BJ (cell line): ENCODE measurements around the gene ATF3. TPM values are rescaled to one million over a fixed set of nuclear protein-coding genes. Genes with fewer than 3 reads are reported as not detected.

Experiments
- CTCF ChIA-PET: fragments of 350-600 bp; formaldehyde crosslinking; extraction: SDS; loops from one replicate; lab custom pipeline; 2021; ENCODE audit warnings: antibody characterized with exemption, inconsistent platforms; lab: Yijun Ruan, JAX
- POLR2A ChIA-PET: fragments of 300-600 bp; sonication (Branson Sonifier 250); formaldehyde crosslinking; extraction: SDS; loops from one replicate; lab custom pipeline; 2021; ENCODE audit warnings: antibody characterized with exemption; lab: Charles Lee
- DNase-seq: peaks from one replicate; pipeline ENCODE4 v3.0.0-alpha.2; 2011; ENCODE audit warnings: low read depth
- H3K27me3 ChIP-seq: 2 replicates; pipeline ENCODE4 v1.6.0; 2011; ENCODE audit warnings: low read length; ENCODE audit not compliant: control insufficient read depth, insufficient read depth
- H3K36me3 ChIP-seq: 2 replicates; pipeline ENCODE4 v1.5.1; 2011; ENCODE audit warnings: low read length; ENCODE audit not compliant: control insufficient read depth, insufficient read depth
- H3K4me3 ChIP-seq: 2 replicates; pipeline ENCODE4 v1.5.1; 2011; ENCODE audit warnings: low read depth, mild to moderate bottlenecking, control low read depth, low read length
- polyA plus RNA-seq: library from polyadenylated mRNA; depleted of rRNA; stranded (reverse); fragments of >200 nt; gene quantifications from 2 replicates; pipeline ENCODE4 v1.2.3, GENCODE V29; 2011
- TF ChIP-seq, protein P1 (sequence below): IDR thresholded peaks from 2 replicates; pipeline ENCODE4 v1.5.1; 2011; ENCODE audit warnings: low read depth, mild to moderate bottlenecking, control low read depth, inconsistent platforms, low read length, moderate library complexity; ENCODE audit not compliant: insufficient read depth

ATF3 gene
- polyA plus RNA-seq, 1 experiment, result 5.6 TPM

DNA sequence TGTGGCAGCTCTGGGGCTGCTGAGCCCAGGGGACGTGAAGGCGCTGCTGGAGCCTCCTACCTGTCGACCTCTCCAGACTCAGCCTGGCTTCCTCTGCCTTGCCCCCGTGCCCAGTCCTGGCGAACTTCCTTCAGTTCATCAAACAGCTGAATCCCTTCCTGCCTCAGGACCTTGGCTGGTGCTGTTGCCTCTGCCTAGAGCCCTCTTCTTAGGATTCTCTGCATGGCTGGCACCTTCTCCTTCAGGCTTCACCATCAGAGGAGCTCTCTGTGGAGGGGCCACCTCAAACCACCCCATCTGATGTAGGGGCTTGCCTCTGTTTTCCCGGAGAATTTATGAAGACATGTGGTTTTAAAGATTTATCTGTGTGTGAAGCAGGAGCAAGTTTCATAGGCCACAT, 23.4 kb upstream of the ATF3 start:
- H3K36me3 ChIP-seq, result no peaks in the 10 kb centered on the region
- CTCF ChIA-PET, result no interaction called here
- H3K27me3 ChIP-seq, result peaks cover 17% of the 10 kb centered on the region
- POLR2A ChIA-PET, result no interaction called here
- TF ChIP-seq, protein P1, sequence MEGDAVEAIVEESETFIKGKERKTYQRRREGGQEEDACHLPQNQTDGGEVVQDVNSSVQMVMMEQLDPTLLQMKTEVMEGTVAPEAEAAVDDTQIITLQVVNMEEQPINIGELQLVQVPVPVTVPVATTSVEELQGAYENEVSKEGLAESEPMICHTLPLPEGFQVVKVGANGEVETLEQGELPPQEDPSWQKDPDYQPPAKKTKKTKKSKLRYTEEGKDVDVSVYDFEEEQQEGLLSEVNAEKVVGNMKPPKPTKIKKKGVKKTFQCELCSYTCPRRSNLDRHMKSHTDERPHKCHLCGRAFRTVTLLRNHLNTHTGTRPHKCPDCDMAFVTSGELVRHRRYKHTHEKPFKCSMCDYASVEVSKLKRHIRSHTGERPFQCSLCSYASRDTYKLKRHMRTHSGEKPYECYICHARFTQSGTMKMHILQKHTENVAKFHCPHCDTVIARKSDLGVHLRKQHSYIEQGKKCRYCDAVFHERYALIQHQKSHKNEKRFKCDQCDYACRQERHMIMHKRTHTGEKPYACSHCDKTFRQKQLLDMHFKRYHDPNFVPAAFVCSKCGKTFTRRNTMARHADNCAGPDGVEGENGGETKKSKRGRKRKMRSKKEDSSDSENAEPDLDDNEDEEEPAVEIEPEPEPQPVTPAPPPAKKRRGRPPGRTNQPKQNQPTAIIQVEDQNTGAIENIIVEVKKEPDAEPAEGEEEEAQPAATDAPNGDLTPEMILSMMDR, result no peak
- DNase-seq, result no peak
- H3K4me3 ChIP-seq, result no peak overlapping the region

DNA sequence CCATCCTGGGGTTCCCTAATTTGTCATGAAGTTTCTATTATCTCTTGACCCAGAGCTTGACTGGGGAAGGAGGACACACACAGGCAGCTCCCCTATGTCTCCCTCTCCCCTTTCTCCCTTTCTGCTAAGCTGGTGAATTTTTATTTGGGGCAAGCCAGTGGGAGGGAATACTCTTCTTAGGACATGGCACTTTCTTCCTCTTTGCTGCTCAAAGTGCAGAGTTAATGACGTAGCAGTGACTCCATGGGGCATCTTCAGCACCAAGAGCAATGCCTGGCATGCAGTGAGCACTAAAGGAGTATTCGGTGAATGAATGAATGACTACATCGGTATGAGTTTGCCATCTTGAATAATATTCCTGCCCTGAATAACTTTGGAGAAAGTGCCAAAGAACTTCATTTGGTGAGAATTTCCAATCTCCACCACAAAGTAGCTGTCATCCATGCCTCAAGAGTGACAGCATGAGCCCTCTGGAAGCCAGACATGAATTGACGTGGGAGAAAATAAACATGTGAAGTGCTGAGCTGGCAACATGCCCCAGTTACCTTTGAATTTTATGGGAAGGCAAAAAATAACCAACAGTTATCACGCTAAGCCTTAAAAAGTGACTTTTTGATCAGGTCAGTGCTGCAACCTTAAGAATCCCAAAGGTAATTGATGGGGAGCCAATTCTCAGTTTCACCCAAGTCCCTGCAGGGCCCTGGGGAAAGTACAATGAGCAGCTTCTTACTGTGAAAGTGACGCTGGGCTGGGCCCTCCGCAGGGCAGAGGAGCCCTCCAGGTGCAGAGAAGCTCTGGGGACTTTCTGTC, 22.1 kb upstream of the ATF3 start:
- H3K27me3 ChIP-seq, result peaks cover 21% of the 10 kb centered on the region
- ChIA-PET POLR2A (no interaction called here), CTCF (interaction anchor here (1.0 kb wide), 1 partner anchor 79 kb away, joined by 4 read pairs; no protein-coding TSS in a partner anchor)
- TF ChIP-seq, protein P1, result no peak
- DNase-seq, result no peak
- H3K36me3 ChIP-seq, result no peaks in the 10 kb centered on the region
- no peak overlapping the region for H3K4me3 ChIP-seq

DNA sequence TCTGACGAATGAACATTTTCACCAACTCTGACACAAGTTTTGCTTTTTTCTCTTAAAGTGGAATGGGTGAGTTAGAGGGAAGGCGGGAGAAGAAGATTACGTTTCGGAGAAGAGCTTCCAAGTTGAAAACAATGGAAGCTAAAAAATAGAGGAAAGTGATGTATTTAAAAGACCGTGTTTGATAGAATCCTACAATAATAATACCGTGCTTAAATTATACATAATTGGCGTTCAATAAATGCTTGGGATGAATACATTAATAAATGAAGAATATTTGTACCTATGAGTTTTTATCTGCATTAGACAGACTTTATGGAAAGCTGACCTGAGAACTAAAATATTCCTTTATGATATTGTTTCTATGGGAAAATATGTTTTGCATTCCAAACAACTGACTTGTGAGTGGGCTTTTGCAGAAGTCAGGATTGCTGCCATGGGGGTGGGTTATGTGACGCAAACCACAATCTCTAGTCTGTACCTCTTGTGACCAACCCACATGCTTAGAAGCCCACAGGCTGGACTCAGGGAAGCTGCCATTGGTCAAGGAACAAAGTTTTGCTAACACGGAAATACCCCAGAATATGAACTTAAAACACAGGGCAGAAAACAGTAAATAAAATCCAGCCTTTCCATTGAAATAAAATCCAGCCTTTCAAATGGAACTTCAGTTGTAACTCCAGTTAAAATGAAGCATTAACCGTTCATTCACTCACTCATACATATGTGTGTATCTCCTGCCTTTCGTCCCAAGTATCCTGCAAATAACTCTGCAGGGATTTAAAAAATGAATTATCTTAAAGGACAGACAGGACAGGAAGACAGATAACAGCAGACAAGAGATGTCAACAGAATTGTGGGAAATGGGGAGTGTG, 21.3 kb upstream of the ATF3 start:
- ChIA-PET POLR2A (no interaction called here), CTCF (interaction anchor here (1.0 kb wide), 1 partner anchor 78 kb away, joined by 4 read pairs; no protein-coding TSS in a partner anchor)
- Histone ChIP-seq H3K36me3 (no peaks in the 10 kb centered on the region), H3K4me3 (no peak overlapping the region), H3K27me3 (peaks cover 21% of the 10 kb centered on the region)
- TF ChIP-seq, protein P1, result no peak
- DNase-seq, result no peak

DNA sequence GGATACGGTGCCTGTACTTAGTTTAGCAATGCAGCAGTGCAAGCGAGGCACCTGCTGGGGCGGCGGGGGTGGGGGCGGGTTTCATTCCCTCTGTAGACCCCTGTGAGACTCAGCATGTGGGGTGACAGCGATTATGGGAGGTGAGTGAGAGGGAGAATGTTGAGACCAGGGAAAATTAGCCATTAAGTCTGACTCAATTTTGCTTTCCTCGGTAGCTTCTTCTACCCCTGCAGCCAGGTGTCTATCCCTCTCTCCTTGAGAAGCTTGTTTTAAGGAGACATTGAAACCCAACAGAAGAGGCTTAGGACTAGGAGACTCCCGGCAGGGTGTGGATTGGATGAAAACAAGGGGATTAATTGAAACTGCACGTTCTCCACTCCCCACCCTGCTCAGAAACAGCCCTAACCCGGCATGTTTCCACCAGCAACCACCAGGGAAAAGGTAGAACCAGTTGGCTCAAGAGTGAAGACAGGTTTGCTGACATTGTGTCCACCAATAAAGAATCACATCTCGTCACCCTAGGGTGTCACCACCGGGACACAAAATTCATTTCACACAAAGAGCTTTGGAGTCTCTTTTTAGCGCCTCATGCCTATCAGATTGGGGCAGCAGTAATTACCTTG, 20.6 kb upstream of the ATF3 start:
- TF ChIP-seq, protein P1, result no peak
- peaks cover 20% of the 10 kb centered on the region for H3K27me3 ChIP-seq
- POLR2A ChIA-PET, result no interaction called here
- CTCF ChIA-PET, result interaction anchor here (0.6 kb wide), 1 partner anchor 169 kb away, joined by 4 read pairs; no protein-coding TSS in a partner anchor
- no peak for DNase-seq
- H3K36me3 ChIP-seq, result no peaks in the 10 kb centered on the region
- no peak overlapping the region for H3K4me3 ChIP-seq

DNA sequence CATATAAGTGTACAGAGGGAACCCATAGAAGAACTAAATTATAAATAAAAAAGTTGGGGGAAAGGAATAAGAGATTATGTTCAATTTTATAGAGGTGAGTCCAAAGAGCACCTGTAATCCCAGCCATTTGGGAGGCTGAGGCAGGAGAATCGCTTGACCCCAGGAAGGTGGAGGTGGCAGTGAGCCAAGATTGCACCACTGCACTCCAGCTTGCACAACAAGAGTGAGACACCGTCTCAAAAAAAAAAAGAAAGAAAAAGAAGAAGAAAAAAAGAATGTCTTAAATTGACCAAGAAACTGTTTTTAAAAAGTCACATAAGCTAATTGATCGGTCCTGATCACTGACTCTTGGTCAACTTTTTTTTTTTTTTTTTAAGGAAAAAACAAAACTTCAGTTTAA, 19.1 kb upstream of the ATF3 start:
- TF ChIP-seq, protein P1, result no peak
- ChIA-PET POLR2A (interaction anchor here (0.5 kb wide), 1 partner anchor 19 kb away, joined by 3 read pairs; the partner anchor contains the start of gene ATF3), CTCF (interaction anchor here (0.6 to 1.0 kb wide), 2 partner anchors 9 to 22 kb away, joined by 3 read pairs; no protein-coding TSS in a partner anchor)

More for the DNA sequence above, 19.1 kb upstream of the ATF3 start:
- no peak for DNase-seq
- Histone ChIP-seq H3K4me3 (no peak overlapping the region), H3K36me3 (no peaks in the 10 kb centered on the region), H3K27me3 (peaks cover 18% of the 10 kb centered on the region)
